Rectal smooth muscle tissue (tissue), 1 donor: Measurements from ENCODE around the gene CAPZA3.
"Not testable (repeated sequence)": the region's sequence is repeated elsewhere in the genome, so short reads cannot be mapped to it uniquely, and the experiment has no call there.

ENCODE experiments used
- H3K27ac ChIP-seq: one replicate; pipeline ENCODE4 v1.7.0; 2013; ENCODE audit warnings: low read depth, low read length, inconsistent platforms
- H3K27me3 ChIP-seq: one replicate; pipeline ENCODE4 v1.7.0; 2013; ENCODE audit warnings: low read length; ENCODE audit not compliant: control insufficient read depth, insufficient read depth
- H3K36me3 ChIP-seq: one replicate; pipeline ENCODE4 v1.7.0; 2013; ENCODE audit warnings: low read length; ENCODE audit not compliant: control insufficient read depth, insufficient read depth
- H3K4me1 ChIP-seq: one replicate; pipeline ENCODE4 v1.7.0; 2013; ENCODE audit warnings: low read length; ENCODE audit not compliant: control insufficient read depth, insufficient read depth
- H3K4me3 ChIP-seq: one replicate; pipeline ENCODE4 v1.7.0; 2013; ENCODE audit warnings: low read length
- H3K9ac ChIP-seq: one replicate; pipeline ENCODE4 v1.7.0; 2013; ENCODE audit warnings: low read length

The CAPZA3 gene

DNA sequence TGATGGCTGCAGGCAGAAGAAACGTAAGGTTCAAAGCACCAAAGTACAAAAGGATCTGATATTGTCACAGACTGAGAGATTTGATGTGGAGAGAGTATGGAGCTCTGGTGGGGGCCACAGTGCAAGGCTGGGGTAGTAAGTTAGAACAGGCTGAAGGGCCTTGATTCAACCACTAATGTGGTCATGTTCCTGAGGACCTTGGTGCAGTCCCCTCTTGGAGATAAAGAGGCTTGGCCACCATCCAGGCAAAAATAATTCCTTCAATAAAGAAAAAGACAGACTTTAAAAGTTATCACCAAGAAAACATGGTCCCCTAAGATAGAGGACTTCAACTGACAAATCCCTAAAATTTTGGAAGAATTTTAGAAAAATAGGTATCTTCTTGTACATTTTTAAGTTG lies 17.4 kb downstream of the CAPZA3 start:
- H3K36me3 ChIP-seq: no peaks in the 10 kb centered on the region
- no peaks in the 10 kb centered on the region for H3K27me3 ChIP-seq
- no peak overlapping the region for H3K27ac ChIP-seq
- H3K4me3 ChIP-seq: no peak overlapping the region
- no peaks in the 10 kb centered on the region for H3K4me1 ChIP-seq
- no peak overlapping the region for H3K9ac ChIP-seq

DNA sequence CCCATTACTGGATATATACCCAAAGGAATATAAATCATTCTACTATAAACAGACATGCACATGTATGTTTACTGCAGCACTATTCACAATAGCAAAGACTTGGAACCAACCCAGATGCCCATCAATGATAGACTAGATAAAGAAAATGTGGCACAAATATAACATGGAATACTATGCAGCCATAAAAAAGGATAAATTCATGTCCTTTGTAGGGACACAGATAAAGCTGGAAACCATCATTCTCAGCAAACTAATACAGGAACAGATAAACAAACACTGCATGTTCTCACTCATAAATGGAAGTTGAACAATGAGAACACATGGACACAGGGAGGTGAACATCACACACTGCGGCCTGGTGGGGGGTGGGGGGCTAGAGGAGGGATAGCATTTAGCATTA lies 28.6 kb downstream of the CAPZA3 start:
- H3K4me3 ChIP-seq, H3K36me3 ChIP-seq, H3K4me1 ChIP-seq, H3K9ac ChIP-seq, H3K27ac ChIP-seq, H3K27me3 ChIP-seq: not testable (repeated sequence)

DNA sequence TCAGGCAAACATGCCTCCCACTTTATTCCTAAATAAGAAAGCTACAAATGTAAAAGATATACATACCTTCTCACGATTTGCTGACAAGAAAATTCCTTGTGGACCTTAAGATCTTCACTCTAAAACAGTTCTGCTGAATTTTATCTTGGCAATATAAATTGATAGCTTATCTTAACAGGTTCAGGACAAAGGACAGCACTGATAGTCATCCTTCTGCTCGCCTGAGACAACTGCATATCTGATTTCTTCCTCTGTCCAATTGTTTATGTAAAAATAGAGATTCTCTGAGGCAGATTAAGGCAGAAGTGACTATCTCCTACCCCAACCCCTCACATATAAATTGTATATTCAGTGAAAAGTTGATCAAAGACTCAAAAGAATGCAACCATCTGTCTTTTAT lies 44.9 kb downstream of the CAPZA3 start:
- H3K27ac ChIP-seq: no peak overlapping the region

DNA sequence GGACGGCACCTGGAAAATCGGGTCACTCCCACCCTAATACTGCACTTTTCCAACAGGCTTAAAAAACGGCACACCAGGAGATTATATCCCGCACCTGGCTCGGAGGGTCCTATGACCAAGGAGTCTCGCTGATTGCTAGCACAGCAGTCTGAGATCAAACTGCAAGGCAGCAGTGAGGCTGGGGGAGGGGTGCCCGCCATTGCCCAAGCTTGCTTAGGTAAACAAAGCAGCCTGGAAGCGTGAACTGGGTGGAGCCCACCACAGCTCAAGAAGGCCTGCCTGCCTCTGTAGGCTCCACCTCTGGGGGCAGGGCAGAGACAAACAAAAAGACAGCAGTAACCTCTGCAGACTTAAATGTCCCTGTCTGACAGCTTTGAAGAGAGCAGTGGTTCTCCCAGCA lies 47.5 kb downstream of the CAPZA3 start:
- H3K4me3 ChIP-seq, H3K4me1 ChIP-seq, H3K27ac ChIP-seq, H3K9ac ChIP-seq, H3K27me3 ChIP-seq, H3K36me3 ChIP-seq: not testable (repeated sequence)

More for the DNA sequence above, 44.9 kb downstream of the CAPZA3 start:
- Histone ChIP-seq H3K4me1 (no peaks in the 10 kb centered on the region), H3K36me3 (no peaks in the 10 kb centered on the region), H3K4me3 (no peak overlapping the region), H3K27me3 (no peaks in the 10 kb centered on the region), H3K9ac (no peak overlapping the region)
